Astrocyte of the cerebellum (primary cell): ENCODE results near the gene WWOX.

Experiments
- DNase-seq: peaks from one replicate; pipeline ENCODE4 v3.0.0-alpha.2; 2011; ENCODE audit warnings: low read depth
- H3K4me3 ChIP-seq: 2 replicates; pipeline ENCODE4 v1.5.1; 2011; ENCODE audit warnings: mild to moderate bottlenecking, low read depth, low read length, moderate library complexity
- in situ Hi-C: cut with HindIII; loops from 2 replicates; pipeline ENCODE4 v1.10.0; 2017; ENCODE audit warnings: low sequenced_read_pairs
- TF ChIP-seq, protein P1 (sequence below): IDR thresholded peaks from 2 replicates; pipeline ENCODE4 v1.5.1; 2012; ENCODE audit warnings: low read length, low read depth, moderate library complexity, mild to moderate bottlenecking; ENCODE audit errors: missing control alignments

The WWOX gene

DNA sequence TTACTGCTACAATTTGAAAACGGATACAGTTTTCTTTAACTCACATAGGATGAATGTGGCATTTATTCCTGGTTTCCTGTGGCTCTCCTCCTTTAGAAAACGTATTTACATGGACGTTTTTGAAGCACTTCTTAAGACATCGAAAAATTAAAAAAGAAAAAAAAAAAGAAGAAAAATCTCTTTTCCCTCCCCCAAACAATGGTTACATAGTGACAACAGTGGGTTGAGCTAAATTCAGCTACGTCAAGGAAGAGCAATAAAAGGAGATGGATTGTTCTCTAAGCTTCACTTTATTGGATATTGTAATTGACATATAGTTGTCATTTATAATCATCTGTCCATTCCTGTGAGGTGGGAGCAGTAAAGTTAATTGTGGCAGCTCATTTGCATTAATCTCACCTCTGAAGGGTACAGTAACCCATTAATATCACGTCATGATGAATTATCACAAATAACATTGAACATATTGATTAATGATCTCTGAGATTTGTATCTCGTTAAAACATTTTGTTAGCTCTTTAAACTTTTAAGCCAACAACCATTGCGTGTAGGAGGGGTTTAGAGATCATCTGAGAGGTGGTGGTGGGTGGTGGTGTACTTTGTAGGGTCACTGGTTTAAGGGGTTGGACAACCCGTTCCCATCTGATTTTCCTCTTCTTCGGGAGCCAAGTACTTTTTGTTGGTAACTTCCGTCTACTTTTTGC lies 184.2 kb downstream of the WWOX start:
- no peak overlapping the region for H3K4me3 ChIP-seq
- TF ChIP-seq, protein P1, sequence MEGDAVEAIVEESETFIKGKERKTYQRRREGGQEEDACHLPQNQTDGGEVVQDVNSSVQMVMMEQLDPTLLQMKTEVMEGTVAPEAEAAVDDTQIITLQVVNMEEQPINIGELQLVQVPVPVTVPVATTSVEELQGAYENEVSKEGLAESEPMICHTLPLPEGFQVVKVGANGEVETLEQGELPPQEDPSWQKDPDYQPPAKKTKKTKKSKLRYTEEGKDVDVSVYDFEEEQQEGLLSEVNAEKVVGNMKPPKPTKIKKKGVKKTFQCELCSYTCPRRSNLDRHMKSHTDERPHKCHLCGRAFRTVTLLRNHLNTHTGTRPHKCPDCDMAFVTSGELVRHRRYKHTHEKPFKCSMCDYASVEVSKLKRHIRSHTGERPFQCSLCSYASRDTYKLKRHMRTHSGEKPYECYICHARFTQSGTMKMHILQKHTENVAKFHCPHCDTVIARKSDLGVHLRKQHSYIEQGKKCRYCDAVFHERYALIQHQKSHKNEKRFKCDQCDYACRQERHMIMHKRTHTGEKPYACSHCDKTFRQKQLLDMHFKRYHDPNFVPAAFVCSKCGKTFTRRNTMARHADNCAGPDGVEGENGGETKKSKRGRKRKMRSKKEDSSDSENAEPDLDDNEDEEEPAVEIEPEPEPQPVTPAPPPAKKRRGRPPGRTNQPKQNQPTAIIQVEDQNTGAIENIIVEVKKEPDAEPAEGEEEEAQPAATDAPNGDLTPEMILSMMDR, result no peak
- in situ Hi-C loops, result no loop called here
- DNase-seq, result no peak

DNA sequence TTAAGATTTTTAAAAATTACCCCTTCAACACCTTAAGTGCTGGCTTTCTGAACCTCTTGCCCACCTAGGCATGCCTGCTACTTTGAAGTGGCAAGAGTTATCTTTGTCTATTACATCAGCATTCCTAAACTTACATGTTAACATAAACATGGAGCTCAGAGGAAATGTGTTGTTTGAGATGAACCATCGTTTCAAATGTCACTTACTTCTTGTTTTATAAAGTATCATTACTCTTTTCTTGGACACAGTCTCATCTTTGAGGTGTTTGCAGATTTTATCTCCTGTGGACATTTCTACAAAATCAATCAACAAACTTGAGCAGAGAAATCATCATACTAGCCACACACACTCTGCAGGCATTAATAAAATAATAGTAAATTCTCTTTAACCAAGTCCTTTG lies 184.9 kb downstream of the WWOX start:
- in situ Hi-C loops, result no loop called here
- TF ChIP-seq, protein P1, result no peak
- DNase-seq, result no peak
- H3K4me3 ChIP-seq, result no peak overlapping the region

GRCh38 chr16:78284957-78285434 lies 185.5 kb downstream of the WWOX start:
- no peak overlapping the region for H3K4me3 ChIP-seq
- in situ Hi-C loops, result no loop called here
- DNase-seq, result no peak
- TF ChIP-seq, protein P1, result no peak

- no peak for DNase-seq
- in situ Hi-C loops, result no loop called here
- TF ChIP-seq, protein P1, result no peak
- no peak overlapping the region for H3K4me3 ChIP-seq
Measured at GRCh38 chr16:78285437-78285922, 186.0 kb downstream of the WWOX start.

GRCh38 chr16:78286065-78286464 lies 186.6 kb downstream of the WWOX start:
- no peak for DNase-seq
- TF ChIP-seq, protein P1, result no peak
- in situ Hi-C loops, result no loop called here
- H3K4me3 ChIP-seq, result no peak overlapping the region

GRCh38 chr16:78288888-78289287 lies 189.4 kb downstream of the WWOX start:
- no peak overlapping the region for H3K4me3 ChIP-seq
- TF ChIP-seq, protein P1, result no peak
- in situ Hi-C loops, result no loop called here
- DNase-seq, result no peak

DNA sequence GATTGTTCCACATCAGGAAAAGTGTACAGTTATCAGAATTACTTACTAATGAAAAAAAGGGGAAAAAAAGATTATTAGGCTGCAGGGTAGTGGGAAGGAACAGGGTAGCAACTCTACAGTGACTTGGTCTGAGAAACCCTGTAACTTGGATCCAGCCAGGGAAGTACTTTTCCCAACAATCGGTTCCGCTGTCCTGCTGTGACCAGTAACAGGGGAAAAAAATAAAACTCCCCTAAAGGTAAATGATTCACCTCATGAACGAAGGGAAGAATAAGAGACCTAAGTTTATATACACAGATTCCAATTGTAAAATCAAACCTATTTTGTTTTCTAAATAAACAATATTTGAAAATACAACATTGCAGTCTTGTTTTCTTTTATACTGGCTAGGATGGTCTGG lies 189.9 kb downstream of the WWOX start:
- no peak for DNase-seq
- in situ Hi-C loops, result no loop called here
- TF ChIP-seq, protein P1, result no peak

More for the DNA sequence above, 189.9 kb downstream of the WWOX start:
- H3K4me3 ChIP-seq, result no peak overlapping the region
